Lower leg skin (tissue), 4 donors: ENCODE measurements around the gene CRTAP. TPM values are rescaled to one million over a fixed set of nuclear protein-coding genes. Genes with fewer than 3 reads are reported as not detected.

Experiments used
- DNase-seq, 2 donors: peaks; one replicate each; pipeline ENCODE4 v3.0.0-alpha.2; 2019; ENCODE audit warnings: low spot score in 2 of 2
- H3K4me3 ChIP-seq: fragments of 200-600 bp; sonication (generic); 2 replicates; pipeline ENCODE4 v1.5.1; 2017; ENCODE audit warnings: mild to moderate bottlenecking, low read depth; ENCODE audit not compliant: poor library complexity, severe bottlenecking
- CTCF ChIP-seq, 3 donors: fragments of 450-650 bp; IDR thresholded peaks; one replicate each; pipeline ENCODE4 v1.5.1; 2016; ENCODE audit warnings: antibody characterized with exemption in 3 of 3, mild to moderate bottlenecking in 3 of 3, moderate library complexity in 2 of 3
- POLR2A ChIP-seq, 2 donors: fragments of 450-650 bp; IDR thresholded peaks; one replicate each; pipeline ENCODE4 v1.6.1; 2016 to 2017; ENCODE audit warnings: antibody characterized with exemption in 2 of 2, mild to moderate bottlenecking in 1 of 2, moderate library complexity in 1 of 2
- WGBS, 2 donors: methylation state at CpG; one replicate each; pipeline ENCODE4 v1.1.5; 2018; 5-methylcytosine and 5-hydroxymethylcytosine counted together
- intact Hi-C: fragments of 100-400 bp; cut with DNase I; formaldehyde crosslinking; loops from one replicate; pipeline ENCODE4 v1.15.0; 2023; ENCODE audit warnings: low total_unique reads
- total RNA-seq, 4 donors: library from RNA; depleted of rRNA; stranded (reverse); fragments of >200 nt; gene quantifications; one replicate each; pipeline ENCODE4 v1.1.0, GENCODE V29; 2016

Gene CRTAP
- total RNA-seq, 4 donors from 2014 or later, result 130 to 258 (median 196) TPM

GRCh38 chr3:33166095-33166494, 52.3 kb downstream of the CRTAP start:
- intact Hi-C loops, result no loop called here
- TF ChIP-seq CTCF (IDR thresholded peaks at IDR 0.05), result no peak
- no peak for TF ChIP-seq POLR2A (IDR thresholded peaks at IDR 0.05)
- no peak overlapping the region for H3K4me3 ChIP-seq
- DNase-seq, result no peak
- 71 to 88% methylated on average over 2 of the region's 2 CpGs for WGBS, 2 donors

GRCh38 chr3:33167284-33167683, 53.5 kb downstream of the CRTAP start:
- intact Hi-C loops, result no loop called here
- WGBS, 2 donors, result 76 to 80% methylated on average over 3 of the region's 3 CpGs
- TF ChIP-seq CTCF (IDR thresholded peaks at IDR 0.05), result no peak
- no peak for TF ChIP-seq POLR2A (IDR thresholded peaks at IDR 0.05)
- H3K4me3 ChIP-seq, result no peak overlapping the region
- DNase-seq, result no peak

GRCh38 chr3:33167716-33168336, 54.0 kb downstream of the CRTAP start:
- H3K4me3 ChIP-seq, result no peak overlapping the region
- DNase-seq, result no peak
- TF ChIP-seq CTCF (IDR thresholded peaks at IDR 0.05) (no peak), POLR2A (IDR thresholded peaks at IDR 0.05) (no peak)
- WGBS, 2 donors, result 61 to 70% methylated on average over 3 of the region's 3 CpGs
- intact Hi-C loops, result no loop called here

GRCh38 chr3:33170531-33170930, 56.7 kb downstream of the CRTAP start:
- TF ChIP-seq POLR2A (IDR thresholded peaks at IDR 0.05) (no peak), CTCF (IDR thresholded peaks at IDR 0.05) (no peak)
- intact Hi-C loops, result no loop called here
- WGBS, 2 donors, result 95 to 96% methylated on average over 6 of the region's 6 CpGs
- H3K4me3 ChIP-seq, result no peak overlapping the region
- DNase-seq, result no peak

- intact Hi-C loops, result no loop called here
- TF ChIP-seq POLR2A (IDR thresholded peaks at IDR 0.05) (no peak), CTCF (IDR thresholded peaks at IDR 0.05) (no peak)
- 77 to 80% methylated on average over 4 of the region's 4 CpGs for WGBS, 2 donors
- no peak overlapping the region for H3K4me3 ChIP-seq
- DNase-seq, result no peak
Measured at GRCh38 chr3:33171580-33171979, 57.8 kb downstream of the CRTAP start.

- H3K4me3 ChIP-seq, result no peak overlapping the region
- no peak for DNase-seq
- TF ChIP-seq POLR2A (IDR thresholded peaks at IDR 0.05), result no peak
- no peak for TF ChIP-seq CTCF (IDR thresholded peaks at IDR 0.05)
- 5 to 17% methylated on average over 2 of the region's 2 CpGs for WGBS, 2 donors
- intact Hi-C loops, result no loop called here
Measured at GRCh38 chr3:33173103-33173502, 59.3 kb downstream of the CRTAP start.
